Transverse colon (tissue), 4 donors: Measurements from ENCODE around the gene STX8. TPM values are rescaled to one million over a fixed set of nuclear protein-coding genes. Genes with fewer than 3 reads are reported as not detected.
"Not testable (repeated sequence)": the region's sequence is repeated elsewhere in the genome, so short reads cannot be mapped to it uniquely, and the experiment has no call there.

ENCODE experiments used
- DNase-seq: peaks from one replicate; pipeline ENCODE4 v3.0.0-alpha.2; 2019
- H3K27ac ChIP-seq, 4 donors: fragments of 200-600 bp; sonication (generic); 2 replicates each; pipeline ENCODE4 v1.5.1; 2016 to 2018; ENCODE audit warnings: inconsistent platforms in 4 of 4
- H3K27me3 ChIP-seq: fragments of 200-600 bp; sonication (generic); 2 replicates; pipeline ENCODE4 v1.5.1; 2017; ENCODE audit warnings: inconsistent platforms
- H3K36me3 ChIP-seq, 4 donors: fragments of 200-600 bp; sonication (generic); 2 replicates each; pipeline ENCODE4 v1.5.1; 2017 to 2019; ENCODE audit warnings: inconsistent platforms in 4 of 4
- H3K4me1 ChIP-seq, 4 donors: fragments of 200-600 bp; sonication (generic); 2 replicates each; pipeline ENCODE4 v1.5.1; 2017 to 2020; ENCODE audit warnings: inconsistent platforms in 4 of 4
- H3K4me3 ChIP-seq, 4 donors: fragments of 200-600 bp; sonication (generic); 1 replicate in 1 of 4; 2 replicates in 3 of 4; pipeline versions ENCODE4 v1.5.1 to v1.6.1; 2017 to 2019; ENCODE audit warnings: inconsistent platforms in 4 of 4
- H3K9me3 ChIP-seq, 2 donors: fragments of 200-600 bp; sonication (generic); 2 replicates each; pipeline ENCODE4 v1.5.1; 2017 to 2019; ENCODE audit warnings: inconsistent platforms in 2 of 2
- CTCF ChIP-seq, 5 experiments: fragments of 200-600 bp in 3 of 5; fragments of 450-650 bp in 2 of 5; sonication (generic) in 3 of 5; IDR thresholded peaks; 1 replicate in 2 of 5; 2 replicates in 3 of 5; pipeline ENCODE4 v1.5.1; 2016 to 2017; ENCODE audit warnings: antibody characterized with exemption in 5 of 5, inconsistent platforms in 3 of 5, mild to moderate bottlenecking in 2 of 5, moderate library complexity in 1 of 5
- EP300 ChIP-seq: sonication (generic); formaldehyde crosslinking; IDR thresholded peaks from one replicate; pipeline ENCODE4 v1.6.1; 2017; ENCODE audit warnings: antibody characterized with exemption, low read depth
- POLR2A ChIP-seq: fragments of 450-650 bp; IDR thresholded peaks from one replicate; pipeline ENCODE4 v1.6.1; 2016; ENCODE audit warnings: antibody characterized with exemption, mild to moderate bottlenecking, moderate library complexity
- POLR2AphosphoS5 ChIP-seq, 3 donors: sonication (generic); formaldehyde crosslinking; IDR thresholded peaks; one replicate each; pipeline ENCODE4 v1.6.1; 2016; ENCODE audit warnings: antibody characterized with exemption in 3 of 3
- WGBS, 2 donors: methylation state at CpG; one replicate each; pipeline ENCODE4 v1.1.5; 2018; ENCODE audit warnings: low coverage in 1 of 2; 5-methylcytosine and 5-hydroxymethylcytosine counted together
- in situ Hi-C, 4 donors: fragments of 200-750 bp; cut with MboI; loops; one replicate each; pipeline versions ENCODE4 v1.15.0 to v1.15.1; 2017; ENCODE audit warnings: low sequenced_read_pairs in 3 of 4, low pct_ligation_motif_present in 1 of 4, low pct_unique_long_range_greater_than_20kb in 1 of 4
- intact Hi-C: fragments of 100-400 bp; cut with DNase I; formaldehyde crosslinking; loops from one replicate; pipeline ENCODE4 v1.15.1; 2023; ENCODE audit warnings: low total_unique reads
- total RNA-seq, 4 donors: library from RNA; depleted of rRNA; stranded (reverse); fragments of >200 nt; gene quantifications; one replicate each; pipeline ENCODE4 v1.1.0, GENCODE V29; 2016

The STX8 gene
- total RNA-seq, 4 donors from 2014 or later = 18.0 to 53.8 (median 38.3) TPM

GRCh38 chr17:9343516-9343915, 232.1 kb downstream of the STX8 start:
- in situ Hi-C loops (no loop called here), intact Hi-C loops (no loop called here)
- Histone ChIP-seq H3K9me3 (no peaks in the 10 kb centered on the region), H3K4me3 (no peak overlapping the region), H3K36me3 (no peaks in the 10 kb centered on the region), H3K27me3 (no peaks in the 10 kb centered on the region), H3K27ac (no peak overlapping the region), H3K4me1 (no peaks in the 10 kb centered on the region)
- TF ChIP-seq POLR2A (no peak), CTCF (IDR thresholded peaks at IDR 0.05) (no peak), POLR2AphosphoS5 (IDR thresholded peaks at IDR 0.05) (no peak), EP300 (no peak)
- no peak for DNase-seq
- 82 to 84% methylated on average over 5 of the region's 5 CpGs for WGBS, 2 donors

- 94 to 98% methylated on average over 6 to 8 of the region's 8 CpGs for WGBS, 2 donors
- in situ Hi-C loops (no loop called here), intact Hi-C loops (no loop called here)
- Histone ChIP-seq H3K36me3 (no peaks in the 10 kb centered on the region), H3K9me3 (no peaks in the 10 kb centered on the region), H3K4me1 (no peaks in the 10 kb centered on the region), H3K4me3 (no peak overlapping the region), H3K27ac (no peak overlapping the region), H3K27me3 (no peaks in the 10 kb centered on the region)
- DNase-seq = no peak
- TF ChIP-seq CTCF (IDR thresholded peaks at IDR 0.05) = no peak
- no peak for TF ChIP-seq POLR2AphosphoS5 (IDR thresholded peaks at IDR 0.05)
- TF ChIP-seq POLR2A = no peak
- TF ChIP-seq EP300 = no peak
Observed at GRCh38 chr17:9342225-9342624, 233.4 kb downstream of the STX8 start.

GRCh38 chr17:9339958-9340357, 235.7 kb downstream of the STX8 start:
- Histone ChIP-seq H3K27ac (no peak overlapping the region), H3K27me3 (no peaks in the 10 kb centered on the region), H3K36me3 (no peaks in the 10 kb centered on the region), H3K4me3 (no peak overlapping the region), H3K4me1 (no peaks in the 10 kb centered on the region), H3K9me3 (peaks cover 0 to 8% of the 10 kb centered on the region in 2 donors)
- DNase-seq = no peak
- in situ Hi-C loops = no loop called here
- intact Hi-C loops = no loop called here
- WGBS, 2 donors = 64 to 74% methylated on average over 5 to 7 of the region's 7 CpGs
- TF ChIP-seq CTCF (IDR thresholded peaks at IDR 0.05) = no peak
- no peak for TF ChIP-seq POLR2AphosphoS5 (IDR thresholded peaks at IDR 0.05)
- no peak for TF ChIP-seq EP300
- TF ChIP-seq POLR2A = no peak

GRCh38 chr17:9339482-9339881, 236.1 kb downstream of the STX8 start:
- H3K27ac ChIP-seq, intact Hi-C loops, H3K4me3 ChIP-seq, H3K36me3 ChIP-seq, H3K4me1 ChIP-seq, in situ Hi-C loops, DNase-seq, H3K27me3 ChIP-seq: not testable (repeated sequence)
- H3K9me3 ChIP-seq = peaks cover 0 to 13% of the 10 kb centered on the region in 2 donors
- 42 to 90% methylated on average over 2 to 10 of the region's 10 CpGs for WGBS, 2 donors

GRCh38 chr17:9336817-9337216, 238.8 kb downstream of the STX8 start:
- no peaks in the 10 kb centered on the region for H3K4me1 ChIP-seq
- no peak for TF ChIP-seq POLR2A
- TF ChIP-seq POLR2AphosphoS5 (IDR thresholded peaks at IDR 0.05) = no peak
- no peak for TF ChIP-seq EP300
- no peak for TF ChIP-seq CTCF (IDR thresholded peaks at IDR 0.05)
- H3K36me3 ChIP-seq = no peaks in the 10 kb centered on the region
- H3K27me3 ChIP-seq = no peaks in the 10 kb centered on the region
- intact Hi-C loops = no loop called here
- H3K27ac ChIP-seq = no peak overlapping the region
- 66 to 84% methylated on average over 2 of the region's 2 CpGs for WGBS, 2 donors
- in situ Hi-C loops = no loop called here
- H3K4me3 ChIP-seq = no peak overlapping the region
- peaks cover 0 to 17% of the 10 kb centered on the region in 2 donors for H3K9me3 ChIP-seq
- DNase-seq = no peak
